Globus pallidus (tissue), 1 donor: ENCODE measurements around the gene P4HB.
"Not testable (repeated sequence)": the region's sequence is repeated elsewhere in the genome, so short reads cannot be mapped to it uniquely, and the experiment has no call there.

Experiments
- DNase-seq: peaks from one replicate; pipeline ENCODE4 v3.0.0-alpha.2; 2015; ENCODE audit warnings: low spot score

The P4HB gene

GRCh38 chr17:81845881-81846742, 14.2 kb downstream of the P4HB start:
- DNase-seq = no peak

- no peak for DNase-seq
Observed at GRCh38 chr17:81845361-81845760, 15.0 kb downstream of the P4HB start.

- no peak for DNase-seq
Observed at GRCh38 chr17:81844887-81845286, 15.4 kb downstream of the P4HB start.

GRCh38 chr17:81844327-81844851, 15.9 kb downstream of the P4HB start:
- no peak for DNase-seq

- DNase-seq = no peak
Observed at GRCh38 chr17:81843713-81844326, 16.5 kb downstream of the P4HB start.

- DNase-seq = no peak
Observed at GRCh38 chr17:81842725-81843504, 17.4 kb downstream of the P4HB start.

GRCh38 chr17:81842378-81842724, 18.0 kb downstream of the P4HB start:
- no peak for DNase-seq

GRCh38 chr17:81841866-81842265, 18.5 kb downstream of the P4HB start:
- DNase-seq = no peak

- DNase-seq = no peak
Observed at GRCh38 chr17:81840826-81841778, 19.2 kb downstream of the P4HB start.

GRCh38 chr17:81840059-81840458, 20.3 kb downstream of the P4HB start:
- not testable (repeated sequence) for DNase-seq

- no peak for DNase-seq
Observed at GRCh38 chr17:81839301-81839700, 21.0 kb downstream of the P4HB start.

GRCh38 chr17:81838753-81839255, 21.5 kb downstream of the P4HB start:
- no peak for DNase-seq

- no peak for DNase-seq
Observed at GRCh38 chr17:81837641-81838040, 22.7 kb downstream of the P4HB start.

- no peak for DNase-seq
Observed at GRCh38 chr17:81834831-81835267, 25.5 kb downstream of the P4HB start, which contains the start of gene PPP1R27. TSS of gene PPP1R27 (minus strand) at chr17:81835050. CDS start at chr17:81834953, 97 bp downstream.

GRCh38 chr17:81833921-81834830, 26.2 kb downstream of the P4HB start:
- DNase-seq = no peak

- peak; percentile 86 for DNase-seq
Observed at GRCh38 chr17:81833160-81833920, 27.0 kb downstream of the P4HB start, which contains the start of gene MCRIP1. TSS of gene MCRIP1 (minus strand) at chr17:81833291. CDS start at chr17:81824506, 8,785 bp downstream.

GRCh38 chr17:81832608-81833159, 27.7 kb downstream of the P4HB start:
- no peak for DNase-seq

- DNase-seq = no peak
Observed at GRCh38 chr17:81831957-81832607, 28.3 kb downstream of the P4HB start.
